K562 (cell line): Measurements from ENCODE around the gene PHKG1. TPM values are rescaled to one million over a fixed set of nuclear protein-coding genes. Genes with fewer than 3 reads are reported as not detected.
A peak's percentile ranks its signal among the peaks of the same experiment; 100 is the strongest.

Source experiments
- ARID1B ChIP-seq: fragments of 450-650 bp; IDR thresholded peaks from 2 replicates; pipeline ENCODE4 v1.6.1; 2016; ENCODE audit warnings: antibody characterized with exemption, mild to moderate bottlenecking, inconsistent platforms
- ASH1L ChIP-seq: fragments of 450-650 bp; IDR thresholded peaks from 2 replicates; pipeline ENCODE4 v1.6.1; 2018; ENCODE audit warnings: borderline replicate concordance, mild to moderate bottlenecking, low read depth; ENCODE audit not compliant: partially characterized antibody
- BRD4 ChIP-seq: fragments of 200-600 bp; sonication (generic); IDR thresholded peaks from 2 replicates; pipeline ENCODE4 v1.6.1; 2017; ENCODE audit warnings: inconsistent platforms
- CBFB ChIP-seq: sonication (generic); formaldehyde crosslinking; IDR thresholded peaks from 2 replicates; pipeline ENCODE4 v1.4.0; 2020; ENCODE audit warnings: mild to moderate bottlenecking, missing genetic modification reagents
- CREB5 ChIP-seq: fragments of 250-450 bp; sonication (Bioruptor Pico); IDR thresholded peaks from 2 replicates; pipeline ENCODE4 v1.5.0; 2020; ENCODE audit warnings: mild to moderate bottlenecking
- ELF1 ChIP-seq: fragments of 200-800 bp; sonication (Bioruptor generic); IDR thresholded peaks from 2 replicates; pipeline ENCODE4 v1.6.1; 2016; ENCODE audit warnings: missing genetic modification characterization, missing compliant biosample characterization
- ELF4 ChIP-seq: fragments of 450-650 bp; formaldehyde crosslinking; IDR thresholded peaks from 2 replicates; pipeline ENCODE4 v1.4.0; 2022; ENCODE audit warnings: missing genetic modification characterization
- ETV1 ChIP-seq: fragments of 450-650 bp; conservative IDR thresholded peaks from 2 replicates; pipeline ENCODE4 v1.6.1; 2016; ENCODE audit warnings: missing genetic modification characterization, control low read depth, low read depth, missing compliant biosample characterization
- HCFC1 ChIP-seq: IDR thresholded peaks from 2 replicates; pipeline ENCODE4 v1.6.1; 2012; ENCODE audit warnings: low read depth, low read length, improper control_type of control experiment
- MCM2 ChIP-seq: fragments of 450-650 bp; IDR thresholded peaks from 2 replicates; pipeline ENCODE4 v1.6.1; 2017; ENCODE audit warnings: low read depth, mild to moderate bottlenecking
- MEIS2 ChIP-seq: fragments of 450-650 bp; IDR thresholded peaks from 2 replicates; pipeline ENCODE4 v1.6.1; 2014; ENCODE audit warnings: mild to moderate bottlenecking; ENCODE audit not compliant: partially characterized antibody
- MITF ChIP-seq: IDR thresholded peaks from 2 replicates; pipeline ENCODE4 v1.6.1; 2014; ENCODE audit warnings: antibody characterized with exemption
- MLX ChIP-seq, 2 experiments: fragments of 450-650 bp in 1 of 2; sonication (generic) in 1 of 2; formaldehyde crosslinking; conservative IDR thresholded peaks; 2 replicates each; pipeline versions ENCODE4 v1.4.0 to v1.8.1; 2020 to 2022; ENCODE audit warnings: mild to moderate bottlenecking in 1 of 2, missing genetic modification reagents in 1 of 2
- PHF20 ChIP-seq: fragments of 450-650 bp; IDR thresholded peaks from 2 replicates; pipeline ENCODE4 v1.6.1; 2018; ENCODE audit not compliant: partially characterized antibody
- SETDB1 ChIP-seq: IDR thresholded peaks from one replicate; pipeline ENCODE4 v1.6.1; 2012; ENCODE audit warnings: low read length, control low read depth, inconsistent platforms
- SMARCB1 ChIP-seq: IDR thresholded peaks from 2 replicates; pipeline ENCODE4 v1.6.1; 2011; ENCODE audit warnings: improper control_type of control experiment, low read depth; ENCODE audit not compliant: insufficient read length
- SRSF7 ChIP-seq: fragments of 200-400 bp; formaldehyde crosslinking; optimal IDR thresholded peaks from 2 replicates; pipeline ENCODE3; 2017; ENCODE audit warnings: mild to moderate bottlenecking, low read depth, low read length
- ZKSCAN1 ChIP-seq: fragments of 150-350 bp; IDR thresholded peaks from 2 replicates; pipeline ENCODE4 v1.6.1; 2016; ENCODE audit warnings: low read depth, low read length
- polyA plus RNA-seq, 8 experiments: library from polyadenylated mRNA; depleted of rRNA in 4 of 8; stranded (reverse) in 5 of 8; unstranded in 3 of 8; fragments of >200 nt; fragmentation: Nextera tagmentation in 2 of 8; fragmentation: Illumina TruSeq in 1 of 8; extraction: Ambion mirVana in 2 of 8; extraction: Trizol in 1 of 8; gene quantifications; 2 replicates each; pipeline versions ENCODE4 v1.2.1 to v1.2.3, GENCODE V29; 2011 to 2014; ENCODE audit warnings: inconsistent platforms in 1 of 8, missing spikeins in 1 of 8
- total RNA-seq, 7 experiments: library from RNA; depleted of rRNA in 6 of 7; stranded (reverse); fragments of >200 nt in 6 of 7; fragmentation: Illumina TruSeq in 2 of 7; extraction: Trizol in 2 of 7; gene quantifications; 2 replicates each; pipeline versions ENCODE4 v1.2.1 to v1.2.3, GENCODE V29; 2011 to 2021; ENCODE audit warnings: low replicate concordance in 1 of 7
- TF ChIP-seq, protein P1 (sequence below): sonication (generic); formaldehyde crosslinking; IDR thresholded peaks from 2 replicates; pipeline ENCODE4 v1.8.1; 2023; ENCODE audit warnings: mild to moderate bottlenecking, missing genetic modification reagents
- TF ChIP-seq, protein P2 (sequence below): sonication (generic); formaldehyde crosslinking; IDR thresholded peaks from 2 replicates; pipeline ENCODE4 v1.8.1; 2022; ENCODE audit warnings: missing genetic modification reagents

The PHKG1 gene
- total and polyA plus RNA-seq, 9 of the 15 experiments (the other 6 are each of a cell fraction or from before 2014, with no cell fraction given), result 0.10 to 0.83 (median 0.46) TPM

DNA sequence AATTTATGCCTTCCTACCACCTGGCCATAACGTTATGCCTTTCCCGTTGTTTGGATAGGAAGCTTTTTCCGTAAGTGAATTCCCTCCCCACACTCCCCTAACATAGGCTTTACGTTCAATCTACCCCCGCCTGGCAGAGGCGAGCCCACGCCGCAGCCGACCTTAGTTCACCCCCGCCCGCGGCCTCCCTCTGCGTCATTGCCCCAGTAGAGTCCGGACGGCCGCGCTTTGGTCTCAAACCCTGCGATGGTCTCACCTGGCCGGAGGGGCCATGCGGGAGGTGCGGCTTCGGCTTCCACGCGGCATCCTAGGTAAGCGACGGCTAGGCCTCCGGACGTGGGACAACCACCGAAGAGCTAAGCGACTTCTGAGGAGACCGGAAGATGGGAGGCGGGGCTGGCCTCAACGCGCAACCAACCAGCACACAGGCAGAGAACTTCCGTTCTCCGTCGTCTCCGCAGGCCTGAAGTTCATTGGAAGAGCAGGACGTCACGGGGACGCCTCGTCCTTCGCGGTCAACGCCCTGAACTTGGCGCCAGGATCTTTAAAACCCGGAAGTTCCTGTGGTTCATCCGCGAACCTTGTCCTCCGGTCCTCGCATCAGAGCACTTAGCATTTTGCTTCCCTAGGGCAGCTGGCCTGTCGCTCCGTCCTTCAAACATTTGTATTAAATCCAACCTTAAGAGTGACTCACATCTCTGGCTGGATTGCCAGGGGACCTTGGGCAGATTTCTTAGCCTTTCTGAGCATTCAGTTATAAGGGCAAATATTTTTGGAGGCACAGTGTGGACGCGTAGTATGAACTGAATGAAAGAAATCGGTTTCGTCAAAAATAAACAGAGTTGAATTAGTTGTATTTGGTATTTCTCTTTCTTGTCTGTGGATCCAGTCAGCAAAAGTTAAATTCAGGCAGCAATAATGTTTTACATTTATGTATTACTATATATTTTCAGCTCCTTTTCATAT, 13.6 kb upstream of the PHKG1 start, which contains the start of gene CHCHD2 (continued):
- TF ChIP-seq MITF, result no peak
- TF ChIP-seq ZKSCAN1, result 0 out of 2 replicates have a peak, but pooled peaks have one; percentile 26
- TF ChIP-seq, protein P1, sequence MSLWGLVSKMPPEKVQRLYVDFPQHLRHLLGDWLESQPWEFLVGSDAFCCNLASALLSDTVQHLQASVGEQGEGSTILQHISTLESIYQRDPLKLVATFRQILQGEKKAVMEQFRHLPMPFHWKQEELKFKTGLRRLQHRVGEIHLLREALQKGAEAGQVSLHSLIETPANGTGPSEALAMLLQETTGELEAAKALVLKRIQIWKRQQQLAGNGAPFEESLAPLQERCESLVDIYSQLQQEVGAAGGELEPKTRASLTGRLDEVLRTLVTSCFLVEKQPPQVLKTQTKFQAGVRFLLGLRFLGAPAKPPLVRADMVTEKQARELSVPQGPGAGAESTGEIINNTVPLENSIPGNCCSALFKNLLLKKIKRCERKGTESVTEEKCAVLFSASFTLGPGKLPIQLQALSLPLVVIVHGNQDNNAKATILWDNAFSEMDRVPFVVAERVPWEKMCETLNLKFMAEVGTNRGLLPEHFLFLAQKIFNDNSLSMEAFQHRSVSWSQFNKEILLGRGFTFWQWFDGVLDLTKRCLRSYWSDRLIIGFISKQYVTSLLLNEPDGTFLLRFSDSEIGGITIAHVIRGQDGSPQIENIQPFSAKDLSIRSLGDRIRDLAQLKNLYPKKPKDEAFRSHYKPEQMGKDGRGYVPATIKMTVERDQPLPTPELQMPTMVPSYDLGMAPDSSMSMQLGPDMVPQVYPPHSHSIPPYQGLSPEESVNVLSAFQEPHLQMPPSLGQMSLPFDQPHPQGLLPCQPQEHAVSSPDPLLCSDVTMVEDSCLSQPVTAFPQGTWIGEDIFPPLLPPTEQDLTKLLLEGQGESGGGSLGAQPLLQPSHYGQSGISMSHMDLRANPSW, result peak; percentile 46; the same call in 1 of the 2 replicates
- TF ChIP-seq CBFB (CRISPR knock-in tag), result peak; percentile 79; the same call in 1 of the 2 replicates
- peak; percentile 76 for TF ChIP-seq PHF20
- TF ChIP-seq HCFC1, result peak; percentile 72; the same call in 1 of the 2 replicates
- TF ChIP-seq CREB5 (CRISPR knock-in tag), result 0 out of 2 replicates have a peak, but pooled peaks have one; percentile 8
- TF ChIP-seq MCM2, result no peak
- peak; percentile 71 for TF ChIP-seq ETV1 (tag)
- TF ChIP-seq ASH1L, result peak; percentile 88
- TF ChIP-seq ARID1B, result no peak
- peak; percentile 22 for TF ChIP-seq MEIS2
- 0 out of 2 replicates have a peak, but pooled peaks have one; percentile 15 for TF ChIP-seq ELF4 (CRISPR knock-in tag)
- peak; percentile 37 for TF ChIP-seq SETDB1
- TF ChIP-seq BRD4, result peak; percentile 73
- TF ChIP-seq, protein P2, sequence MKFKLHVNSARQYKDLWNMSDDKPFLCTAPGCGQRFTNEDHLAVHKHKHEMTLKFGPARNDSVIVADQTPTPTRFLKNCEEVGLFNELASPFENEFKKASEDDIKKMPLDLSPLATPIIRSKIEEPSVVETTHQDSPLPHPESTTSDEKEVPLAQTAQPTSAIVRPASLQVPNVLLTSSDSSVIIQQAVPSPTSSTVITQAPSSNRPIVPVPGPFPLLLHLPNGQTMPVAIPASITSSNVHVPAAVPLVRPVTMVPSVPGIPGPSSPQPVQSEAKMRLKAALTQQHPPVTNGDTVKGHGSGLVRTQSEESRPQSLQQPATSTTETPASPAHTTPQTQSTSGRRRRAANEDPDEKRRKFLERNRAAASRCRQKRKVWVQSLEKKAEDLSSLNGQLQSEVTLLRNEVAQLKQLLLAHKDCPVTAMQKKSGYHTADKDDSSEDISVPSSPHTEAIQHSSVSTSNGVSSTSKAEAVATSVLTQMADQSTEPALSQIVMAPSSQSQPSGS (CRISPR knock-in tag), result no peak
- TF ChIP-seq ELF1 (tag), result peak; percentile 86
- no peak for TF ChIP-seq MLX (CRISPR knock-in tag; conservative IDR thresholded peaks at IDR 0.05)
- TF ChIP-seq SRSF7, result no peak
- no peak for TF ChIP-seq SMARCB1
